Neural cell (in vitro differentiated cells): ENCODE measurements around the gene XIRP2.

Experiments
- CTCF ChIP-seq: fragments of 450-650 bp; IDR thresholded peaks from 2 replicates; pipeline ENCODE4 v1.5.1; 2014; ENCODE audit warnings: antibody characterized with exemption, mild to moderate bottlenecking, moderate library complexity; ENCODE audit not compliant: poor library complexity, severe bottlenecking
- EP300 ChIP-seq: fragments of 450-650 bp; conservative IDR thresholded peaks from 2 replicates; pipeline ENCODE4 v1.6.1; 2014; ENCODE audit warnings: antibody characterized with exemption, mild to moderate bottlenecking, moderate library complexity; ENCODE audit not compliant: poor library complexity, severe bottlenecking
- EZH2 ChIP-seq: fragments of 200-600, 300-800 bp; shearing (Covaris generic), sonication (generic); IDR thresholded peaks from 2 replicates; pipeline ENCODE4 v1.6.1; 2014; ENCODE audit warnings: antibody characterized with exemption, low read length, borderline replicate concordance, mild to moderate bottlenecking; ENCODE audit not compliant: insufficient read depth, poor library complexity, severe bottlenecking
- POLR2AphosphoS5 ChIP-seq: IDR thresholded peaks from 2 replicates; pipeline ENCODE4 v1.6.1; 2012
- TAF1 ChIP-seq: IDR thresholded peaks from 2 replicates; pipeline ENCODE4 v1.6.1; 2012; ENCODE audit warnings: low read depth

- TF ChIP-seq POLR2AphosphoS5 (no peak), CTCF (no peak), TAF1 (no peak), EP300 (no peak), EZH2 (no peak)
Measured at GRCh38 chr2:166944909-166945308, 56.6 kb downstream of the XIRP2 start.
